Neutrophil (primary cell): ENCODE data around the gene TMED1.

ENCODE experiments used
- H3K27ac ChIP-seq: fragments of 200-600 bp; sonication (generic); 2 replicates; pipeline ENCODE4 v1.5.1; 2016; ENCODE audit warnings: mild to moderate bottlenecking, moderate library complexity
- H3K27me3 ChIP-seq: fragments of 200-600 bp; sonication (generic); 2 replicates; pipeline ENCODE4 v1.6.0; 2016; ENCODE audit warnings: mild to moderate bottlenecking
- H3K36me3 ChIP-seq: fragments of 200-600 bp; sonication (generic); 2 replicates; pipeline ENCODE4 v1.5.1; 2017
- H3K4me1 ChIP-seq, 2 experiments: fragments of 200-600 bp in 1 of 2; sonication (generic) in 1 of 2; 1 replicate in 1 of 2; 2 replicates in 1 of 2; pipeline versions ENCODE4 v1.5.1 to v1.6.1; 2013 to 2016; ENCODE audit warnings: low read depth in 1 of 2, low read length in 1 of 2, mild to moderate bottlenecking in 1 of 2, moderate library complexity in 1 of 2; ENCODE audit not compliant: control insufficient read depth in 1 of 2, insufficient read depth in 1 of 2
- H3K4me3 ChIP-seq, 2 experiments: fragments of 200-600 bp in 1 of 2; sonication (generic) in 1 of 2; 1 replicate in 1 of 2; 2 replicates in 1 of 2; pipeline ENCODE4 v1.5.1; 2013 to 2016; ENCODE audit warnings: low read depth in 1 of 2, low read length in 1 of 2, mild to moderate bottlenecking in 1 of 2, moderate library complexity in 1 of 2
- H3K9me3 ChIP-seq: fragments of 200-600 bp; sonication (generic); 2 replicates; pipeline ENCODE4 v1.5.1; 2016
- TF ChIP-seq, protein P1 (sequence below): fragments of 200-600 bp; sonication (generic); IDR thresholded peaks from 2 replicates; pipeline ENCODE4 v1.5.1; 2016; ENCODE audit warnings: antibody characterized with exemption

TMED1 gene

GRCh38 chr19:10802479-10802878, 33.5 kb downstream of the TMED1 start:
- peaks cover 71% of the 10 kb centered on the region for H3K36me3 ChIP-seq

DNA sequence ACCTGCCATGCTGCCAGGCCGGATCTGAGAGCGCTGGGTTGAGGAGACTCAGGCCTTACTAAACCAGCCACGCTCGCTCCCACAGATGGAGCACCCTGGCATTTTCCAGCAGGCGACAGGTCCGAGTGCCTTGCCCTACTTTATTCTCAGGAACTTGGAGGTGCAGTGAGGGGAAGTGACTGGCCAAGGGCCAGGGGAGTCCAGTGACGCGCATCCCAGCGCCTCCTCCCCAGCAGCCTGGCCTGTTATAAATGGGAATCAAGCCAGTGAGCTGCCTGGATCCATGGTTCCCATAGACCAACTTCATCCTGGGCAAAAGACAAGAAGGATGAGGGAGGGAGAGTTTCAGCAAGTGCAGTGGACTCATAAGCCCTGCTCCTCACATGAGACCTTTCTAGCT, 35.5 kb downstream of the TMED1 start:
- H3K9me3 ChIP-seq, result no peaks in the 10 kb centered on the region
- no peak overlapping the region for H3K4me3 ChIP-seq
- TF ChIP-seq, protein P1, sequence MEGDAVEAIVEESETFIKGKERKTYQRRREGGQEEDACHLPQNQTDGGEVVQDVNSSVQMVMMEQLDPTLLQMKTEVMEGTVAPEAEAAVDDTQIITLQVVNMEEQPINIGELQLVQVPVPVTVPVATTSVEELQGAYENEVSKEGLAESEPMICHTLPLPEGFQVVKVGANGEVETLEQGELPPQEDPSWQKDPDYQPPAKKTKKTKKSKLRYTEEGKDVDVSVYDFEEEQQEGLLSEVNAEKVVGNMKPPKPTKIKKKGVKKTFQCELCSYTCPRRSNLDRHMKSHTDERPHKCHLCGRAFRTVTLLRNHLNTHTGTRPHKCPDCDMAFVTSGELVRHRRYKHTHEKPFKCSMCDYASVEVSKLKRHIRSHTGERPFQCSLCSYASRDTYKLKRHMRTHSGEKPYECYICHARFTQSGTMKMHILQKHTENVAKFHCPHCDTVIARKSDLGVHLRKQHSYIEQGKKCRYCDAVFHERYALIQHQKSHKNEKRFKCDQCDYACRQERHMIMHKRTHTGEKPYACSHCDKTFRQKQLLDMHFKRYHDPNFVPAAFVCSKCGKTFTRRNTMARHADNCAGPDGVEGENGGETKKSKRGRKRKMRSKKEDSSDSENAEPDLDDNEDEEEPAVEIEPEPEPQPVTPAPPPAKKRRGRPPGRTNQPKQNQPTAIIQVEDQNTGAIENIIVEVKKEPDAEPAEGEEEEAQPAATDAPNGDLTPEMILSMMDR, result no peak
- H3K27ac ChIP-seq, result peak overlapping the region; percentile 33
- peaks cover 14 to 15% of the 10 kb centered on the region in 2 experiments for H3K4me1 ChIP-seq
- no peaks in the 10 kb centered on the region for H3K27me3 ChIP-seq
- peaks cover 91% of the 10 kb centered on the region for H3K36me3 ChIP-seq

More at GRCh38 chr19:10802479-10802878, 33.5 kb downstream of the TMED1 start:
- TF ChIP-seq, protein P1, result no peak
- Histone ChIP-seq H3K27ac (peak overlapping the region; percentile 91), H3K4me1 (peaks cover 30 to 31% of the 10 kb centered on the region in 2 experiments), H3K9me3 (no peaks in the 10 kb centered on the region), H3K27me3 (no peaks in the 10 kb centered on the region), H3K4me3 (no peak overlapping the region)

DNA sequence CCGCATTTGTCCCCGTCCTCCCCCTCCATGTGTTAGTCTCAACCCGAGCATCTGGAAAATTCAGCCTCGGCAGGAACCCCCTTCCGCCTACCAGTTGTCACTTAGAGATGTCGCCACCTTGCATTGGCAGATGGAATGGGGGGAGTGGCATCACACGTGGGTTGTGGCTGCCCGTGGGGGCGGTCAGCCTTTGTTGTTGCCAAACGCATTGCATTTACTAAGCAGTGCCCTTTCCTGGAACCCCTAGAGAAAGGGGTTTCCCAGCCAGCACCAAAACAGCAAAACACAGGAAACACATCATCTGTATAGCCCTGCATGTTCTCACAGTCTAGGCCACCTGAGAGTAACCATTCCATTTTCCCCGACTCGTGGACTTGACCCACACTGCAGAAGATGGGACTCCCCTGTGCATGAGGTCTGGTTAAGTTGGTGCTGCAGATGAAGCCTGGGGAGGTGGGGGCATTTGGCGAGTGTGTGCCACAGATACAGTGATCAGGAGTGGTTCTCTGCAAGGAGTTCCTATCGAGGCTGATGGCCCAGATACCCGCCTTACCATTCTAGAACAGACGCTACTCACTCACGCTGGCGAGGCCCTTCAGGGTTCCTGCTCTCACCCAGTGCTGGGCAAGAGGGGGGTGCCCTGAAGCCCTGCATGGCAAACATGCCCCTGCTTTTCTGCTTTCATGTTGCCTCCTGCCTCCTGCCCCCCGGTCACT, 38.3 kb downstream of the TMED1 start:
- Histone ChIP-seq H3K9me3 (no peaks in the 10 kb centered on the region), H3K4me3 (no peak overlapping the region), H3K36me3 (peaks cover 97% of the 10 kb centered on the region), H3K4me1 (no peaks in the 10 kb centered on the region), H3K27me3 (no peaks in the 10 kb centered on the region), H3K27ac (no peak overlapping the region)
- TF ChIP-seq, protein P1, result no peak

DNA sequence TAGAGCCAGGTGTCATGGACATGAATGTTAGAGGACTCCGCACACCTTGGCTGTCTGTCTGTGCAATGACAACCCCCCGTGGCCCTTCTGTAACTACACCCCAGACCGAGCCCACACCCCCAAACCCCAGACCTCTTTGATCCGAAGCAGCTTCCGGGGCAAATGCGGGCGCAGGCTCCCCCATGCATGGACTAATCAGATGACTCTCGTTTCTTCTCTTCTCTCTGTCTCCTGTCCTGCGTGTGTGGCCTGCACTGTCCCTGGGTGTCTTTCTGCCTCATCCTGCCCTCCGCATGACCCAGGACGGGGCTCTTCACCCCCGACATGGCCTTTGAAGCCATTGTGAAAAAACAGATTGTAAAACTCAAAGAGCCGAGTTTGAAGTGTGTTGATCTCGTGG, 38.9 kb downstream of the TMED1 start:
- no peaks in the 10 kb centered on the region for H3K4me1 ChIP-seq
- no peaks in the 10 kb centered on the region for H3K9me3 ChIP-seq
- H3K27ac ChIP-seq, result no peak overlapping the region
- peaks cover 97% of the 10 kb centered on the region for H3K36me3 ChIP-seq
- H3K27me3 ChIP-seq, result no peaks in the 10 kb centered on the region
- TF ChIP-seq, protein P1, result no peak
- no peak overlapping the region for H3K4me3 ChIP-seq

GRCh38 chr19:10796653-10797052, 39.4 kb downstream of the TMED1 start:
- H3K4me3 ChIP-seq, result no peak overlapping the region
- H3K36me3 ChIP-seq, result peaks cover 97% of the 10 kb centered on the region
- no peaks in the 10 kb centered on the region for H3K27me3 ChIP-seq
- no peak overlapping the region for H3K27ac ChIP-seq
- TF ChIP-seq, protein P1, result no peak
- no peaks in the 10 kb centered on the region for H3K9me3 ChIP-seq
- H3K4me1 ChIP-seq, result no peaks in the 10 kb centered on the region
